ENCODE measurements around the gene TPH2. TPM values are rescaled to one million over a fixed set of nuclear protein-coding genes. Genes with fewer than 3 reads are reported as not detected.

TPH2 gene
- total RNA-seq, 1 experiment from 2014 or later: 0.83 TPM

GRCh38 chr12:71890475-71890874, 48.2 kb upstream of the TPH2 start (continued):
- no peak for TF ChIP-seq ZNF532 (CRISPR knock-in tag; IDR thresholded peaks at IDR 0.05; ENCODE audit: borderline replicate concordance)
- no peak for TF ChIP-seq CTCF (IDR thresholded peaks at IDR 0.05)
- no peak for TF ChIP-seq USF1 (CRISPR knock-in tag; IDR thresholded peaks at IDR 0.05)
- no peak for TF ChIP-seq ATF3 (CRISPR knock-in tag; conservative IDR thresholded peaks at IDR 0.05)
- TF ChIP-seq CDX4 (CRISPR knock-in tag; IDR thresholded peaks at IDR 0.05; ENCODE audit: borderline replicate concordance): no peak

GRCh38 chr12:71892059-71892458, 46.6 kb upstream of the TPH2 start:
- POLR2A ChIA-PET: no interaction called here
- DNase-seq (ENCODE audit: low spot score) (no peak), ATAC-seq (no peak)
- Mint-ChIP-seq H3K4me1 (no peaks in the 10 kb centered on the region), H3K4me3 (no peak overlapping the region), H3K27ac (no peak overlapping the region), H3K27me3 (ENCODE audit: low read depth) (no peaks in the 10 kb centered on the region), H3K36me3 (peaks cover 5% of the 10 kb centered on the region; the same call in 1 of the 2 replicates), H3K9me3 (peaks cover 3% of the 10 kb centered on the region; the same call in 1 of the 2 replicates)
- CTCF ChIA-PET: interaction anchor here (1.1 kb wide), 1 partner anchor 46 kb away, joined by 3 read pairs; no protein-coding TSS in a partner anchor
- no peak for TF ChIP-seq ZNF532 (CRISPR knock-in tag; IDR thresholded peaks at IDR 0.05; ENCODE audit: borderline replicate concordance)
- TF ChIP-seq FOXJ3 (CRISPR knock-in tag; IDR thresholded peaks at IDR 0.05; ENCODE audit: borderline replicate concordance): no peak
- TF ChIP-seq TCF7 (CRISPR knock-in tag; IDR thresholded peaks at IDR 0.05; ENCODE audit: low read depth): no peak
- no peak for TF ChIP-seq RORB (CRISPR knock-in tag; IDR thresholded peaks at IDR 0.05)
- no peak for TF ChIP-seq ZNF512 (CRISPR knock-in tag; IDR thresholded peaks at IDR 0.05; ENCODE audit: borderline replicate concordance)
- no peak for TF ChIP-seq ATF3 (CRISPR knock-in tag; conservative IDR thresholded peaks at IDR 0.05)
- no peak for TF ChIP-seq ZSCAN18 (CRISPR knock-in tag; IDR thresholded peaks at IDR 0.05)
- no peak for TF ChIP-seq GTF2I (CRISPR knock-in tag; conservative IDR thresholded peaks at IDR 0.05)
- TF ChIP-seq SMAD3 (CRISPR knock-in tag; IDR thresholded peaks at IDR 0.05; ENCODE audit: borderline replicate concordance): no peak

All from WTC11 (cell line).